Measurements from ENCODE around the gene C11orf91. TPM values are rescaled to one million over a fixed set of nuclear protein-coding genes. Genes with fewer than 3 reads are reported as not detected.

The C11orf91 gene
- total and polyA plus RNA-seq, 2 of the 4 experiments (the other 2 are of a cell fraction): 0.10 TPM; not detected in 1

GRCh38 chr11:33655842-33656600 lies 44.6 kb downstream of the C11orf91 start:
- Histone ChIP-seq H4K8ac (ENCODE audit: low read depth in 2 of 2, low read length in 2 of 2) (no peak overlapping the region), H3K27ac (ENCODE audit: insufficient read depth, low read length) (no peak overlapping the region), H3K9me3 (ENCODE audit: control insufficient read depth, insufficient read depth, low read length) (no peaks in the 10 kb centered on the region), H3K36me3 (ENCODE audit: control insufficient read depth, insufficient read depth, low read length) (no peaks in the 10 kb centered on the region), H2AK9ac (replicated peaks; ENCODE audit: low read depth, low read length, poor library complexity) (no peak overlapping the region), H4K20me1 (ENCODE audit: insufficient read depth, low read length) (no peaks in the 10 kb centered on the region), H3K9ac (ENCODE audit: low read depth, low read length) (no peak overlapping the region), H3K56ac (ENCODE audit: extremely low read depth, insufficient read depth, low read length) (no peak overlapping the region), H2BK20ac (ENCODE audit: low read depth, low read length) (no peak overlapping the region), H3K4me3 (ENCODE audit: insufficient read depth, low read depth, low read length) (no peak overlapping the region), H3K18ac (ENCODE audit: low read depth, low read length) (no peak overlapping the region), H3K27me3 (ENCODE audit: control insufficient read depth, insufficient read depth, low read length) (no peaks in the 10 kb centered on the region), H3K14ac (replicated peaks; ENCODE audit: low read depth, low read length) (no peak overlapping the region), H3K23ac (ENCODE audit: low read depth, low read length) (no peak overlapping the region), H3K79me1 (ENCODE audit: low read depth in 1 of 2, low read length in 2 of 2) (no peaks in the 10 kb centered on the region), H4K91ac (ENCODE audit: insufficient read depth, low read depth, low read length) (no peak overlapping the region), H2AK5ac (ENCODE audit: low read depth, low read length) (no peak overlapping the region), H3K4ac (ENCODE audit: low read depth, low read length) (no peak overlapping the region), H3K9me1 (ENCODE audit: insufficient read depth, low read length) (peaks cover 2% of the 10 kb centered on the region; the same call in 1 of the 2 replicates), H4K5ac (ENCODE audit: low read depth, low read length) (no peak overlapping the region), H2BK5ac (ENCODE audit: low read depth, low read length, poor library complexity, severe bottlenecking) (no peak overlapping the region), H3K4me2 (ENCODE audit: low read depth, low read length) (no peak overlapping the region), H2BK120ac (ENCODE audit: low read depth, low read length) (no peak overlapping the region), H3K4me1 (ENCODE audit: control insufficient read depth, insufficient read depth, low read length) (peaks cover 3% of the 10 kb centered on the region), H2BK15ac (ENCODE audit: low read depth, low read length) (no peak overlapping the region), H2AFZ (replicated peaks; ENCODE audit: low read length, poor library complexity) (no peak overlapping the region)
- WGBS, 2 experiments (ENCODE audit: extremely low coverage in 2 of 2, insufficient read length in 1 of 2): 73% methylated on average over 2 of the region's 11 CpGs; no CpG with 5 or more reads in 1 of the 2 experiments
- no peak for TF ChIP-seq CEBPB (IDR thresholded peaks at IDR 0.05; ENCODE audit: low read depth, low read length)
- TF ChIP-seq NFE2L2 (IDR thresholded peaks at IDR 0.05; ENCODE audit: low read depth, low read length): no peak
- TF ChIP-seq, protein P1, sequence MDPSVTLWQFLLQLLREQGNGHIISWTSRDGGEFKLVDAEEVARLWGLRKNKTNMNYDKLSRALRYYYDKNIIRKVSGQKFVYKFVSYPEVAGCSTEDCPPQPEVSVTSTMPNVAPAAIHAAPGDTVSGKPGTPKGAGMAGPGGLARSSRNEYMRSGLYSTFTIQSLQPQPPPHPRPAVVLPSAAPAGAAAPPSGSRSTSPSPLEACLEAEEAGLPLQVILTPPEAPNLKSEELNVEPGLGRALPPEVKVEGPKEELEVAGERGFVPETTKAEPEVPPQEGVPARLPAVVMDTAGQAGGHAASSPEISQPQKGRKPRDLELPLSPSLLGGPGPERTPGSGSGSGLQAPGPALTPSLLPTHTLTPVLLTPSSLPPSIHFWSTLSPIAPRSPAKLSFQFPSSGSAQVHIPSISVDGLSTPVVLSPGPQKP (IDR thresholded peaks at IDR 0.05; ENCODE audit: borderline replicate concordance, low read depth, low read length): no peak
- TF ChIP-seq MXI1 (IDR thresholded peaks at IDR 0.05; ENCODE audit: borderline replicate concordance, low read depth, low read length): no peak
- no peak for TF ChIP-seq POLR2A (IDR thresholded peaks at IDR 0.05; ENCODE audit: low read depth, low read length)
- no peak for TF ChIP-seq USF2 (IDR thresholded peaks at IDR 0.05; ENCODE audit: low read depth, low read length)
- TF ChIP-seq BHLHE40 (IDR thresholded peaks at IDR 0.05; ENCODE audit: low read depth, low read length): no peak
- TF ChIP-seq RAD21 (IDR thresholded peaks at IDR 0.05; ENCODE audit: low read length): no peak
- no peak for TF ChIP-seq MAFK (IDR thresholded peaks at IDR 0.05; ENCODE audit: low read depth, low read length)
- no TSS peak for BruUV-seq (replicated peaks)
- in situ Hi-C loops (cut with MboI; ENCODE audit: low sequenced_read_pairs) (no loop called here), dilution Hi-C loops (cut with HindIII; ENCODE audit: low sequenced_read_pairs, unreplicated experiment) (no loop called here), intact Hi-C loops (cut with micrococcal nuclease) (no loop called here)
- DNase-seq (no peak), ATAC-seq (ENCODE audit: low read depth) (no peak)
- CTCF ChIA-PET: no interaction called here
- POLR2A ChIA-PET (ENCODE audit: unreplicated experiment): no interaction called here

All from IMR-90 (cell line).